GM06990 (cell line): Measurements from ENCODE around the gene OBP2B.

ENCODE experiments used
- DNase-seq: peaks from one replicate; pipeline ENCODE4 v3.0.0-alpha.2; 2011; ENCODE audit not compliant: insufficient read length; ENCODE audit errors: extremely low read depth
- H3K27me3 ChIP-seq: replicated peaks from 2 replicates; pipeline ENCODE4 v1.6.0; 2011; ENCODE audit warnings: low read length; ENCODE audit not compliant: control insufficient read depth, insufficient read depth
- H3K36me3 ChIP-seq: 2 replicates; pipeline ENCODE4 v1.5.1; 2011; ENCODE audit warnings: low read length; ENCODE audit not compliant: control insufficient read depth, insufficient read depth
- H3K4me3 ChIP-seq: replicated peaks from 2 replicates; pipeline ENCODE4 v1.5.1; 2011; ENCODE audit warnings: low read depth, mild to moderate bottlenecking, control low read depth, low read length
- TF ChIP-seq, protein P1 (sequence below): IDR thresholded peaks from 2 replicates; pipeline ENCODE4 v1.5.1; 2011; ENCODE audit warnings: low read length, control low read depth, mild to moderate bottlenecking, inconsistent platforms; ENCODE audit not compliant: insufficient read depth, poor library complexity, severe bottlenecking

The OBP2B gene

GRCh38 chr9:133249337-133249736 is 40.3 kb upstream of the OBP2B start:
- no peak for DNase-seq
- H3K36me3 ChIP-seq: no peaks in the 10 kb centered on the region
- TF ChIP-seq, protein P1, sequence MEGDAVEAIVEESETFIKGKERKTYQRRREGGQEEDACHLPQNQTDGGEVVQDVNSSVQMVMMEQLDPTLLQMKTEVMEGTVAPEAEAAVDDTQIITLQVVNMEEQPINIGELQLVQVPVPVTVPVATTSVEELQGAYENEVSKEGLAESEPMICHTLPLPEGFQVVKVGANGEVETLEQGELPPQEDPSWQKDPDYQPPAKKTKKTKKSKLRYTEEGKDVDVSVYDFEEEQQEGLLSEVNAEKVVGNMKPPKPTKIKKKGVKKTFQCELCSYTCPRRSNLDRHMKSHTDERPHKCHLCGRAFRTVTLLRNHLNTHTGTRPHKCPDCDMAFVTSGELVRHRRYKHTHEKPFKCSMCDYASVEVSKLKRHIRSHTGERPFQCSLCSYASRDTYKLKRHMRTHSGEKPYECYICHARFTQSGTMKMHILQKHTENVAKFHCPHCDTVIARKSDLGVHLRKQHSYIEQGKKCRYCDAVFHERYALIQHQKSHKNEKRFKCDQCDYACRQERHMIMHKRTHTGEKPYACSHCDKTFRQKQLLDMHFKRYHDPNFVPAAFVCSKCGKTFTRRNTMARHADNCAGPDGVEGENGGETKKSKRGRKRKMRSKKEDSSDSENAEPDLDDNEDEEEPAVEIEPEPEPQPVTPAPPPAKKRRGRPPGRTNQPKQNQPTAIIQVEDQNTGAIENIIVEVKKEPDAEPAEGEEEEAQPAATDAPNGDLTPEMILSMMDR: no peak
- no peak overlapping the region for H3K4me3 ChIP-seq
- H3K27me3 ChIP-seq: peaks cover 1% of the 10 kb centered on the region

DNA sequence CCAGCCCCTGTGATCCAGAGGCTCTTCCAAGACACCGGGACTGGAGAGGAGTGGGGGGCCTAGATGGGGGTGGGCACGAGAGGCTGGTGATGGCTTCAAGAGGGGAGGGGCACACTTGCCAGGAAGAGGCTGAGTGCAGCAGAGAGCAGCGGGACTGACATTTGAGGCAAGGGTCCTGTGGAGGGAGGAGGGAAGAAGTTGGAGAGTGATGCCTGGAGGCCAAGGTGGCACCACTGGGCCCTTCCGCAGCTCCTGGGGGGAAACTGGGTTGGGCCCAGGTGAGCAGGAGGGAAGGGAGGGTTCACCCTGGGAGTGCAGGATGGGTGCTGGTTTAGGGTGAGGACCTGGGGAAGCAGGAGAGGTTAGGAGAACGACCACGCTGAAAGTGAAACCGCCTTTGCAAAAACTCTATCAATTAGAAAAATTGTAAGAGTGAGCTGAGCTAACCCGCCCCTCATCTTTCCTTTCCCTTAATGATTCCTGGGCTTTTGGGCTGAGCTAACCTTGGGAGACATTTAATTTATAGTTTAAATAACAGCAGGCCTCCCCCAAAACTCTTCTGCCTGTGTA is 39.8 kb upstream of the OBP2B start:
- DNase-seq: no peak
- Histone ChIP-seq H3K4me3 (no peak overlapping the region), H3K36me3 (no peaks in the 10 kb centered on the region), H3K27me3 (peaks cover 1% of the 10 kb centered on the region)
- TF ChIP-seq, protein P1: no peak

GRCh38 chr9:133247632-133248031 is 38.6 kb upstream of the OBP2B start:
- peaks cover 1% of the 10 kb centered on the region for H3K27me3 ChIP-seq
- DNase-seq: no peak
- no peak overlapping the region for H3K4me3 ChIP-seq
- no peaks in the 10 kb centered on the region for H3K36me3 ChIP-seq
- TF ChIP-seq, protein P1: no peak

- no peak for DNase-seq
- peaks cover 1% of the 10 kb centered on the region for H3K27me3 ChIP-seq
- TF ChIP-seq, protein P1: no peak
- H3K36me3 ChIP-seq: no peaks in the 10 kb centered on the region
- H3K4me3 ChIP-seq: no peak overlapping the region
Measured at GRCh38 chr9:133246991-133247390, 37.9 kb upstream of the OBP2B start.

DNA sequence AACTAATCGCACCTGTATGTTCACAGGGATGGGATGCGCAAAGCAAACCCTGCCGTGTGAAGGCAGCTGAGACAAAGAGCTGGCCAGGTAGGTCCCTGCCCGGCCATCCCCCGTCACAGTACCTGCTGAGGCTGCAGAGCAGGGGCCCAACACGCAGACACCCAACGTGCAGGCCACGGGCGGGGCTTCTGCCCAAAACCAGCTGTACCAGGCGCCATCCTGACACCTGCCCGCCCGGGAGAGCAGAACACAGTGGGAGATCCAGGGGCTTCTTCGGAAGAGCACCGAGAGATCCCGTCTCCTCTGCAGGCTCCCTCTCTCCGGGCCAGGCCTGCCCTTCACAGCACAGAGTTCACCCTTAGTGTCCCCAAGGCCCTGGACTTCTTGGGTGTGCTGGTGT is 37.5 kb upstream of the OBP2B start:
- H3K4me3 ChIP-seq: no peak overlapping the region
- TF ChIP-seq, protein P1: no peak
- no peak for DNase-seq
- H3K36me3 ChIP-seq: no peaks in the 10 kb centered on the region
- peaks cover 1% of the 10 kb centered on the region for H3K27me3 ChIP-seq

DNA sequence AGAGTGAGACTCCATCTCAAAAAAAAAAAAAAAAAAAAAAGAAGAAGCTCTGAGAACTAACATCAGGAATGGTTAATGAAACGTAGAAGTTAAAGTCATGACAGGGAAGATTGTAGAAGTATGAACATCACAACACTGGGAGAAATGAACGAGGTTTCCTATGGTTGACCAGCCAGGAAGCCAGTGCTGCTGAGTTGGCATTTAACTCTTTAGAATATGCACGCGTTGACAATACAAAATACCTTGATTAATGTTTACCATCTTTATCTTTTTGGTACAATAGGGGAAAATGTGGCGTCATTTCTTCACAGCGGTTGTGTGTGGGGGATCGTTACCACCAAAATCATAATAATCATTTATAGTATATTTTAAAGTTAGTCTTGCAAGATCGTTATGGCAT is 33.9 kb upstream of the OBP2B start:
- TF ChIP-seq, protein P1: no peak
- Histone ChIP-seq H3K4me3 (no peak overlapping the region), H3K27me3 (no peaks in the 10 kb centered on the region; the same call in 1 of the 2 replicates), H3K36me3 (no peaks in the 10 kb centered on the region)
- DNase-seq: no peak
